ENCODE measurements around the gene POU3F4.

POU3F4 gene

GRCh38 chrX:83535417-83536196 is 27.5 kb downstream of the POU3F4 start:
- Histone ChIP-seq H3K79me2 (ENCODE audit: control insufficient read depth, low read length) (no peaks in the 10 kb centered on the region), H3K4me2 (ENCODE audit: low read length) (no peak overlapping the region), H3F3A (ENCODE audit: control insufficient read depth, insufficient read depth) (no peaks in the 10 kb centered on the region), H3K36me3 (ENCODE audit: control insufficient read depth, low read length) (no peaks in the 10 kb centered on the region), H3K27ac (ENCODE audit: low read depth, low read length) (no peak overlapping the region), H3K9me2 (replicated peaks; ENCODE audit: control insufficient read depth, low read length) (no peaks in the 10 kb centered on the region), H3K4me3 (ENCODE audit: low read length) (no peak overlapping the region), H3K4me1 (ENCODE audit: control insufficient read depth, low read length) (no peaks in the 10 kb centered on the region), H3K9me3 (ENCODE audit: control insufficient read depth, insufficient read depth, low read length) (no peaks in the 10 kb centered on the region), H3K27me3 (ENCODE audit: control insufficient read depth, low read length) (no peaks in the 10 kb centered on the region), H4K20me1 (ENCODE audit: control insufficient read depth, insufficient read depth, low read depth, low read length) (no peaks in the 10 kb centered on the region)
- TF ChIP-seq EZH2phosphoT487 (IDR thresholded peaks at IDR 0.05; ENCODE audit: borderline replicate concordance, low read length) (no peak), CTCF (IDR thresholded peaks at IDR 0.05; ENCODE audit: low read depth, low read length, poor library complexity, severe bottlenecking) (no peak)

Measured in DOHH2 (cell line).